ENCODE data around the gene CDK10.
"Not testable (repeated sequence)": the region's sequence is repeated elsewhere in the genome, so short reads cannot be mapped to it uniquely, and the experiment has no call there.

GRCh38 chr16:89689621-89690020 lies 3.1 kb downstream of the CDK10 start:
- not testable (repeated sequence) for TF ChIP-seq NFRKB (IDR thresholded peaks at IDR 0.05); FOXK2 (IDR thresholded peaks at IDR 0.05); FOXM1 (IDR thresholded peaks at IDR 0.05; ENCODE audit: borderline replicate concordance); ELF4 (IDR thresholded peaks at IDR 0.05); SP1 (IDR thresholded peaks at IDR 0.05); L3MBTL2 (conservative IDR thresholded peaks at IDR 0.05); FOXA1 (IDR thresholded peaks at IDR 0.05); ZNF384 (IDR thresholded peaks at IDR 0.05); ARNT (IDR thresholded peaks at IDR 0.05); BHLHE40 (IDR thresholded peaks at IDR 0.05; ENCODE audit: borderline replicate concordance); PKNOX1 (IDR thresholded peaks at IDR 0.05); HDGF (IDR thresholded peaks at IDR 0.05; ENCODE audit: borderline replicate concordance); SUZ12 (IDR thresholded peaks at IDR 0.05)

Measured in HEK293T (cell line).